GM13977 (cell line): Measurements from ENCODE around the gene C20orf144.

ENCODE experiments used
- DNase-seq: peaks from one replicate; pipeline ENCODE4 v3.0.0; 2012; ENCODE audit warnings: low spot score
- CTCF ChIP-seq: IDR thresholded peaks from 2 replicates; pipeline ENCODE4 v1.5.1; 2012; ENCODE audit warnings: mild to moderate bottlenecking, control low read depth; ENCODE audit not compliant: insufficient read depth; ENCODE audit errors: extremely low read depth, missing control alignments
- in situ Hi-C: fragments of 300-500 bp; cut with MboI; formaldehyde crosslinking; loops from one replicate; pipeline ENCODE4 v1.12.0; 2022; ENCODE audit warnings: low sequenced_read_pairs, low pct_unique_long_range_greater_than_20kb, mixed read lengths, inconsistent platforms; ENCODE audit not compliant: unreplicated experiment

The C20orf144 gene

DNA sequence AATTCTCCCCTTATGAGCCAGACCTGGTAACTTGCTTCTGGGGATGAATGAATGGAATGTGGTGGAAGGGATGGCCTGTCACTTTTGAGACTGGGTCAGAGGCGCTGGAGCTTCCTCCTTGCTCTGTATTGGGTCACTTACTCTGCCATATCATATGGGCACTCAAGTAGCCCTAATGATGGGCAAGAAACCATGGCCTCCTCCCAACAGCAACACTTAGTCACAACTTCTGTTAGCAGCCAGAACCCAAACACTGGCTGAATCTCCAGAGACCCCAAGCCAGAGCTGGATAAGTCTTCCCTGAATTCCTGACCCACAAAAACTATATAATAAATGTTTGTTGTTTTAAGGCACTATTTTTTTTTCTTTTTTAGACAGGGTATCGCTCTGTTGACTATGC, 18.6 kb downstream of the C20orf144 start:
- in situ Hi-C loops, result no loop called here
- TF ChIP-seq CTCF, result no peak

GRCh38 chr20:33681288-33681687, 19.2 kb downstream of the C20orf144 start:
- no peak for TF ChIP-seq CTCF
- in situ Hi-C loops, result no loop called here
- no peak for DNase-seq

More for the DNA sequence above, 18.6 kb downstream of the C20orf144 start:
- no peak for DNase-seq

DNA sequence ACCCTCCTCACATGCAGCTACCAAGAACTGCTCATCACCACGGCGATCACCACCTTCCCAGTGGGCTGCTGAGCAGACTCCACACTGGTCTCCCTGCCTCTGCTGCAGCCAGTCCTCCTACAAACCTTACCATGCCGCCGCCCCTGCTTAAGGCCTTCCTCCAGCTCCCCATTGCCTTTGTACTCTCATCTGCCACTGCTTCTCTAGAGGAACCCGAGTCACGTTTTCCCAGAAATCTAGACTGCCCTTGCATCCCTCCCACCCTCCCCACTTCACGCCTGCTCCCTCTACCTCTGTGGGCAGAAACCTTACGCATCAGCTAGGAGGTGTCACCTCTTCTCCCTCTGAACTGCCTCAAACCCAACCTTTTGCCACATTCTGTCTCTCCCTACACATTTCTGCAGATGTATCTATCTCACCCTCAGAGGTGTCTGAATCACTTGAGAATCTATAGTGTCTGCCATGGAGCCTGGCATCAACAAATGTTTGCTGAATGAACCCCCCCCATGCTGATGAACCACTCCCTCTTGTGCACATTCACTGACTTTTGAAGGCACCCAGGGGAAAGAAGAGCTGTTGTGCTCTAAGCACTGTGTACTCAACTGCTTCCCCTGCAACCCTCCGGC, 19.7 kb downstream of the C20orf144 start:
- no peak for TF ChIP-seq CTCF
- DNase-seq, result no peak
- in situ Hi-C loops, result no loop called here

GRCh38 chr20:33684533-33685327, 22.6 kb downstream of the C20orf144 start:
- no peak for TF ChIP-seq CTCF
- DNase-seq, result no peak
- in situ Hi-C loops, result no loop called here

DNA sequence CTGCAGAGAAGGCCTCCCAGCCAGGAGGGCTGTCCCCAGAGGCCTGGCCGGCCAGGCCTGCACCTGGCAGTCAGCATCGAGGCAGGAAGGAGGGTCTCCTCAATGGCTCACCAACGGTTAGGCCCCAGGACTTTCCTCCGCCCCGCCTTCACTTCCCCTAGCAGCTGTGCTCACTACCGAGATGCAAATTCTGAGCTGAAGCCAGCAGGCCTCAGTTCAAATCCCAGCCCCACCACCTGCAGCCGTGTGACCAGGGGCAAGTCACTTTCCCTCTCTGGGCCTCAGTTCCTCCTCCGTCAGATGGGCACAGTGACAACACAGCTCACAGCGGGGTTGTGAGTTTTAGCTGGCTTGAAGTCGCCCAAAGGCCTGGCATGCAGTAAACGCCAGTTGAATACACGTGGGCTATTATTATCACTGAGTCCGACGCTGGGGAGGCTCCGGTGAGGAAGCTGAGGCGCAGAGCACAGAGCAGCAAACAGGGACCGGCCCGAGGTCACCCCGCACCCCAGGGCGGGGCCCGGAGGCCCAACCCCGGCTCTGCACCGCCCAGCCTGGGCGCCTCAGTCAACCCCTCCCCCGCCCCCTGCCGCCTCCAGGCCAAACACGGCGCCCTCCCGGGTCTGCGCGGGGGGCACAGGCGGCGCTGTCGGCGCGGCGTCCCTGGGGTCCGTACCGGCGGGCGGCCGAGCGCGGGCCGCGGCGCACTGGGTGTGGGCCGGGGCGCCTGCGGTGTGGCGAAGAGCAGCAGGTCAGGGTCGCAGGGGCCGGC, 23.4 kb downstream of the C20orf144 start:
- peak; percentile 88 for DNase-seq
- no peak for TF ChIP-seq CTCF
- in situ Hi-C loops, result no loop called here

DNA sequence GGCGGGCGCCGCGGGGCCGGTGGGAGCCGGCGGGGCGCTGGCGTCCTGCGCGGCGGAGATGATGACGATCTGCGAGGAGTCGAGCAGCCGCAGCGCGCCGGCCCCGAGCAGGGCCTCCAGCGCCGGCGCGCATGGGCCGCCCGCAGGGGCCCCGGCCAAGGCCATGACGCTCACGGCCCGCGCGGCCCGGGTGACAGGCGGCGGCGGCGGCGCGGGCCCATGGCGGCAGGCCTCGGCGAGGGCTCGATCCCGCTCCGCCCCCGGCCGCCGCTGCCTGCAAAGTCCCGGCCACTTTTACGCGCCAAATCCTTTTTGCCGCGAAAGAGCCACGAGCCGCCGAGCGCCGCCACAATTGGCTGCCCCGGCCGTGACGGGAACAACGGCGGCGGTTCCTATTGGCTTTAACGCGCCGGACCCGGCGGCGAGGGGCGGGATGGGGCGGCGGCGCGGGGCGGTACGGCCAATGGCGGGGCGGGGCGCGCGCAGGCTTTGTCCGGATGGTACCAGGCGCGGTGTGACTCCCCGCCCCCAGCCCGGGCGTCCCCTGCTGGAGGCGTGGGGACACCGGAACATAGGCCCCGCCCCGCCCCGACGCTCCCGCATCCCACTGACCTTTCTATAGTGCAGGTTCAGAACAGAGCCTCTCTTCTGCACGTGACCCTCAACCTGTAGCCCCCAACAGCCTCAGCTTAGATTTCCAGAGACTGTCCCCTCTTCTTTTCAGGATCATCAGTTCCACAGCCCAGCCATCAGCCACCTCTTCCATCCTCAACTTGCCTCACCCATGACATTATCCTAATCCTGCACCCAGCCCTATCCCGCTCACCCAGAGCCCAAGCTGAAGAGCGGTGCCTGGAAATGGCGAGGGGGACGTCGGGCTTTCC, 24.2 kb downstream of the C20orf144 start, which contains the start of gene E2F1:
Gene E2F1 (minus strand): TSS at position 286 of the 884 bp plus-strand sequence. CDS start 121 bp downstream, at position 165.
- in situ Hi-C loops, result no loop called here
- peak; percentile 99 for DNase-seq
- TF ChIP-seq CTCF, result peak; percentile 23
